Mucosa of descending colon (tissue), 3 donors: ENCODE measurements around the gene OR52N2. TPM values are rescaled to one million over a fixed set of nuclear protein-coding genes. Genes with fewer than 3 reads are reported as not detected.

Source experiments
- ATAC-seq: fragments of 200-7000 bp; cut with Tn5 transposase; one replicate; pipeline ENCODE4 v1.9.1; 2020; ENCODE audit warnings: mild to moderate bottlenecking, moderate library complexity
- DNase-seq, 3 donors: peaks; one replicate each; pipeline ENCODE4 v3.0.0-alpha.2; 2020
- H3K36me3 ChIP-seq: fragments of 200-600 bp; one replicate; pipeline ENCODE4 v1.8.0; 2021; ENCODE audit warnings: low read depth, mild to moderate bottlenecking
- H3K4me1 ChIP-seq: fragments of 200-600 bp; one replicate; pipeline ENCODE4 v1.8.0; 2021; ENCODE audit warnings: low read depth, mild to moderate bottlenecking
- H3K4me3 ChIP-seq: fragments of 200-600 bp; one replicate; pipeline ENCODE4 v1.8.0; 2021; ENCODE audit warnings: mild to moderate bottlenecking
- H3K9me3 ChIP-seq: fragments of 200-600 bp; one replicate; pipeline ENCODE4 v1.8.0; 2021; ENCODE audit warnings: mild to moderate bottlenecking
- intact Hi-C, 2 donors: fragments of 100-400 bp; cut with DNase I in 1 of 2; cut with micrococcal nuclease in 1 of 2; formaldehyde crosslinking; loops; one replicate each; pipeline versions ENCODE4 v1.11.0 to v1.11.1; 2022; cut with DNase I, micrococcal nuclease
- long read RNA-seq, 2 donors: library from polyadenylated mRNA; unstranded; transcript quantifications; one replicate each; pipeline ENCODE4 v2.0.0, GENCODE V29; 2019 to 2021
- total RNA-seq, 3 donors: library from RNA; stranded (reverse); fragmentation: NEBNext Ultra II Directional in 2 of 3; extraction: Animal tissue kit (Norgen Biotek cat#: 25700) in 2 of 3; gene quantifications; one replicate each; pipeline versions ENCODE4 v1.2.1 to v1.2.4, GENCODE V29; 2021 to 2023
- TF ChIP-seq, protein P1 (sequence below): fragments of 200-600 bp; IDR thresholded peaks from one replicate; pipeline ENCODE4 v1.8.0; 2022; ENCODE audit warnings: antibody characterized with exemption, mild to moderate bottlenecking
- donor health status: DM: no; HTN: no; CAD: no; lungs with moderate emphysema.
- donor health status: DM: no; HTN: no; CAD: no.
- donor health status: DM: no; HTN: yes; CAD: no.

OR52N2 gene
- not detected for total RNA-seq
- long read RNA-seq, donor 1 = 0 reads
- long read RNA-seq, donor 2 = 0 reads

DNA sequence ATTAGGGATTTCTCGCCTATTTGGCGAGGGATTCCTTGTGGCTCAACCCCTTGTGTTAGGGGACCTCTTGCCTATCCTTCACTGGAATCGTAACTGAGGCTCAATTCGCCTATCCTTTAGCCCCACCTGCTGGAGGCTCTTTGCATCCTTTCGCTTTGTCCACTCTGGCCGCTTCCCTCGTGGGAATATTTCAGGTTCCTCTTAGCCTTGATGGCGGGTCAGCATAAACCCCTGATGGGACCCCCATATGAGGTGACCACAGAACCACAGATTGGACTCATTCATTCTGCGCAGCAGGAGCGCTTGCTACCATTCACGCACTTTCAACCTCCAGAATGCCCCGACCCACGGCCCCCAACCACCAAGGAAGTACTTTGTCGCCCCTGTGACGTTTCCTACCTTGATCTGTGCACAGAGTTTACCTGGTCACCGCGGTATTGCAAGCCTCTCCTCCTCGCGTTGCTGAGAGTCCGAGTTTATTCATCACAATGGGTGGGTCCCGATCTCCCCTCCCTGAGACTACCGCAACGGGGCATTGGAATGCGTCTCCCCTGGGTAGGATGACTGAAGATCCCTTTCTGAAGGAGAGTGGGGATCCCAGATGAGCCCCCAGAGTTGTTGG is at the start of gene OR52N2:
Gene OR52N2 (plus strand): TSS at position 425 of the 622 bp plus-strand sequence. CDS start 11,412 bp downstream, outside the sequence.
- H3K4me3 ChIP-seq = no peak within 1 kb of the TSS
- no peaks in the 10 kb centered on the region for H3K9me3 ChIP-seq
- intact Hi-C loops = loop anchor here (5.0 to 10.0 kb wide), 3 partner anchors 331 to 686 kb away; no protein-coding TSS in a partner anchor
- ATAC-seq (peak; percentile 89), DNase-seq (peak in 2 of 3 donors; percentile 62 to 87)
- H3K4me1 ChIP-seq = no peaks in the 10 kb centered on the region
- TF ChIP-seq, protein P1, sequence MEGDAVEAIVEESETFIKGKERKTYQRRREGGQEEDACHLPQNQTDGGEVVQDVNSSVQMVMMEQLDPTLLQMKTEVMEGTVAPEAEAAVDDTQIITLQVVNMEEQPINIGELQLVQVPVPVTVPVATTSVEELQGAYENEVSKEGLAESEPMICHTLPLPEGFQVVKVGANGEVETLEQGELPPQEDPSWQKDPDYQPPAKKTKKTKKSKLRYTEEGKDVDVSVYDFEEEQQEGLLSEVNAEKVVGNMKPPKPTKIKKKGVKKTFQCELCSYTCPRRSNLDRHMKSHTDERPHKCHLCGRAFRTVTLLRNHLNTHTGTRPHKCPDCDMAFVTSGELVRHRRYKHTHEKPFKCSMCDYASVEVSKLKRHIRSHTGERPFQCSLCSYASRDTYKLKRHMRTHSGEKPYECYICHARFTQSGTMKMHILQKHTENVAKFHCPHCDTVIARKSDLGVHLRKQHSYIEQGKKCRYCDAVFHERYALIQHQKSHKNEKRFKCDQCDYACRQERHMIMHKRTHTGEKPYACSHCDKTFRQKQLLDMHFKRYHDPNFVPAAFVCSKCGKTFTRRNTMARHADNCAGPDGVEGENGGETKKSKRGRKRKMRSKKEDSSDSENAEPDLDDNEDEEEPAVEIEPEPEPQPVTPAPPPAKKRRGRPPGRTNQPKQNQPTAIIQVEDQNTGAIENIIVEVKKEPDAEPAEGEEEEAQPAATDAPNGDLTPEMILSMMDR = peak; percentile 62
- no peaks in the 10 kb centered on the region for H3K36me3 ChIP-seq

DNA sequence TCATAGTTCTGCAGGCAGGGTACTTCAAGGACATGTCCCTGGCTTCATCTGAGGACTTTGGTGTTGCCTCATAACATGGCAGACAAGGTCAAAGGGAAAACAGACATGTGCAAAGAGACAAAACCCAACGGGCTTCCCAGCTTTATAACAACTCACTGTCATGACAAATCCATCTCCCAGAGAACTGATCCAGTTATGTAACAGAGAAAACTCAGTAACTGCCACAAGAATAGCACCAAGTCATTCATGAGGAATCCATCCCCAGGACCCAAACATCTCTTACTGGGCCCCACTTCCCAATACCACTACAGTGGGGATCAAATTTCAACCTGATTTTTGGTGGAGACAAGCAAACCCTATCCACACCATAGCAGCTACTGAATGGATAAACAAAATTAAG is 41.7 kb upstream of the OR52N2 start:
- Histone ChIP-seq H3K9me3 (no peaks in the 10 kb centered on the region), H3K4me1 (no peaks in the 10 kb centered on the region), H3K36me3 (no peaks in the 10 kb centered on the region), H3K4me3 (no peak overlapping the region)
- intact Hi-C loops = no loop called here
- ATAC-seq = no peak
- TF ChIP-seq, protein P1 = no peak
- DNase-seq = no peak

DNA sequence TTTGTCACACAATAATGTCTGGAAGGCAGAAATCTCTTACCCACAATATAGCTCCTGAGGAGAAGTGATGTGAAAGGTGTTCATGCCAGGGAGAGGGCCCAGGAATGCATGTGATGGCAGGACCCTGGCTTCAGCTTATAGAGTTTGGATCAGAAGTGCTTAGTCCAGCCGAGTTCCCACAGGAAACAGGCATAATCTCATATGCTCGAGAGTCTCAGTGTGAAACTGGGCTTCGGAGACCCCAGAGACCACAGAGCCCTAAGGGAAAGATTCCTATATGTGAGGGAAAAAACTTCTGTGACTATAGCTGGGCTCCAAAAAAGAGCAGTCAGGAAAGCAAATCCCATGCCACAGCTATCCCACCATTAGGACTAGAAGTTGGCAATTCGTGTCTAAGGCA is 25.5 kb upstream of the OR52N2 start, which contains the start of gene OR52N5:
Gene OR52N5 (minus strand): TSS at position 101 of the 400 bp plus-strand sequence. CDS start 4,721 bp downstream, outside the sequence.
- intact Hi-C loops = no loop called here
- Histone ChIP-seq H3K4me3 (no peak within 1 kb of the TSS), H3K36me3 (no peaks in the 10 kb centered on the region), H3K4me1 (no peaks in the 10 kb centered on the region), H3K9me3 (no peaks in the 10 kb centered on the region)
- no peak for ATAC-seq
- DNase-seq = no peak
- TF ChIP-seq, protein P1 = no peak

DNA sequence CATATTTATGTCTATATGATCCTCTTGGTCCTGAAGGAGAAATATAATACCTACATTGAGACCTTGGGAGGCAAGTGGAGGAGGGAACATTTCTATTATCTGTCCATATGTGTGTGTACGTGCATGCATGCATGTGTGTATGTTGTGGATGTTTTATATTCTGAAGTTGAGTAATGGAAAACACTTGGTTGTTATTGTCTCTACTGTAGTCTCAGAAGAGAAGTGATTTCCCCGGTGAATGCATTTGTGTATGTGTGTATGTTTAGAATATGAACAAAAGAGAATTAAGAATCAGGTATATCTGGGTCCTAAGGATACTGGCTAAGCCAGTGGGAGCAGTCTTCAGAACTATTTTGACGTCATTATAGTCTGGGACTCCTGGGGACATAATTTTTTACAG is 17.6 kb upstream of the OR52N2 start, which contains the start of gene OR52N1:
Gene OR52N1 (minus strand): TSS at position 101 of the 400 bp plus-strand sequence. CDS start 2,449 bp downstream, outside the sequence.
- TF ChIP-seq, protein P1 = no peak
- DNase-seq = no peak
- Histone ChIP-seq H3K4me3 (no peak within 1 kb of the TSS), H3K9me3 (no peaks in the 10 kb centered on the region), H3K4me1 (no peaks in the 10 kb centered on the region), H3K36me3 (no peaks in the 10 kb centered on the region)
- intact Hi-C loops = no loop called here
- ATAC-seq = no peak

DNA sequence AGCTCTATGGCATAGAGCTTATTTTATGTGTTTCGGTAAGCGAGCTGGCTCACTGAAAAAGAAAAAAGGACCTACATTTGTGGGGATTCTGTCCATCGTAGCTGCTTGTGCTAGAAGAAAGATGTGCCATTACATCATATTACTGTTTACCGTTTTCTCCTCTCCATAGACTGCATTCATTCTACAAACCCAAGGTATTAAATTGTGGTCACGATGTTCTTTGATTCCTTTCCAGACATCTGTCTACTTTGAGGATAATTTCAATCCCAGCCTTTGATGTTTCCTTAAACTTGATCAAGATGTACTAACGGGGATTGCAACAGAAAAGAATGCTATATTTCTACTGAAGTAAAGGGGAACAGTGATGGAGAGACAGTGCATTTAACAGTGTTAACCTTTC is 12.2 kb upstream of the OR52N2 start:
- Histone ChIP-seq H3K36me3 (no peaks in the 10 kb centered on the region), H3K9me3 (no peaks in the 10 kb centered on the region), H3K4me1 (no peaks in the 10 kb centered on the region), H3K4me3 (no peak overlapping the region)
- TF ChIP-seq, protein P1 = no peak
- ATAC-seq (no peak), DNase-seq (no peak)
- intact Hi-C loops = no loop called here
